ENCODE results near the gene MAOB.
"Not testable (repeated sequence)": the region's sequence is repeated elsewhere in the genome, so short reads cannot be mapped to it uniquely, and the experiment has no call there.

Gene MAOB

DNA sequence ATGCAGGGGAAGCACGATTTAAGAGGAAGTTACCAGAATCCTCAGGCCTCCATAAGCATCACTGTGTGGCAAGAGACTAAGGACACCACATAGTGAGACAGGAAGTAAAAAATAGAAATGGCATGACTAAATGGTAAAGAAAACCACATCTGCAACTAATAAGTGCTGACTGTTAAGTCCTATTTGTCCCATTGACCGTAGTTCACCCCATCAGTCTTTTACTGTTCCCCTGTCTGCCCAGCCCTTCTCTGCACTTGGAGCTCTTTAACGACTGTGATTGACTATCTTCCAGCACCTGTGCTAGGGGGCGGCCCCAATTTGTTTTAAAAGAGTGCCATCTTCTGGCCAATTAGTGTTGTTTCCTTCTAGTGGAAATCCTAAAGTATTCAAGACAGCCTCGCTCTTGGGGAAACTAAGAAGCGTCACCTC is 132.0 kb downstream of the MAOB start:
- DNase-seq: no peak

DNA sequence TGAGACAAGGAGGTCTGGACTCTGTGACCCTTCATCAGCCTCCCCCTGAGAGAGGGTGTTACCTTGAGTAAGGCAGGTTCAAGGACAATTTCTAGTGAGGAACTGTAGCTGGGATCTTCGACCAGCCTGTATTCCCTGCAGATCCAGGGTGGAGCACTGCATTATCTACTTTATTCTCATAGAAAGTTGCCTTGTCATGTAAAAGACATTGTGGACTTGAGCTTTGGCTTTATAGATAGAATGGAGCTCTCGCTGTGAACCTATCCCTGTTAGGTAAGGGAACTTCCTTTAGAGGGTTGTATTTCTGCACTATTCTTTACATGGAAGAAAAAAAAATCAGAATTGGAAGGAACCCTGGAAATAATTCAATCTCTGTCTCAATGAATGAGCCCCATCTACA is 134.8 kb downstream of the MAOB start:
- DNase-seq: no peak

DNA sequence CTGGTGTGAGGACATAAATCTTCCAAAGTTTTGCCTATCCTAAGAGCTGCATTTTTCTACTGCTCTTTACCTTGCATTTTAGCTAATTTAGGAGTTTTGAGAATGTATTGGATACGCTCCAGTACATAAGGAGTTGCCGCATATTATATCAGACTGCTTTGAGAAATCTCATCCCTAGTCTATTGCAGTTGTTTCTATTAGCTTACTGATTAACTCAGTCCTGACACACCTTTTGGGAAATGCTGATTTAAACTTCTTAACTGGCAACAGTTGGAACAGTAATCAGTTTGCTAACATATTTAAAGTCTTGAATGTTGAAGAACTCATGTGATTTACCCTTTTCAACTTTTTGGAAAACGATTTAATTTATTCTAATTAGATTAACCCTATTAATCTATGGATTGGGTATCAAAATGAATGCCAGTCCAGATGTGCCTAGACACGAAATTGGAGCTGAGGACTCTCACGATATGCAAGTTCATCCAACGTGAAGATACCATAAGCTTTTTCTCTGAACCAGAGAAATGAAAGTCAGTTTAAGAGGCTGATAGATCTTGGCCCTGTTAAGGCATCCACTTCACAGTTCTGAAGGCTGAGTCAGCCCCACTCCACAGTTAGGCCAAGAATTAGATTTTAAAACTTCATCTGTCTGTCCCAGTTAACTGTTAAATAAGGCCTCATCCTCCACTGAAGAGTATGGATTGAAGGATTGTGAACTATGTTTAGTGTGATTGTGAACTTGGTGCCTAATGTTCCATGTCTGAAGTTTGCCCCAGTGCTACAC is 136.1 kb downstream of the MAOB start:
- DNase-seq: no peak

DNA sequence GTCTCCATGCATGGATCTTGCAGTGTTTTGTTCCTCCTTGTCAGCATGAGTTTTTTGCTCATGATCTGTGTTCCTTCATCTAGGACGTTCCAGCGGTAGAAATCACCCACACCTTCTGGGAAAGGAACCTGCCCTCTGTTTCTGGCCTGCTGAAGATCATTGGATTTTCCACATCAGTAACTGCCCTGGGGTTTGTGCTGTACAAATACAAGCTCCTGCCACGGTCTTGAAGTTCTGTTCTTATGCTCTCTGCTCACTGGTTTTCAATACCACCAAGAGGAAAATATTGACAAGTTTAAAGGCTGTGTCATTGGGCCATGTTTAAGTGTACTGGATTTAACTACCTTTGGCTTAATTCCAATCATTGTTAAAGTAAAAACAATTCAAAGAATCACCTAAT is 138.0 kb downstream of the MAOB start:
- DNase-seq: no peak

DNA sequence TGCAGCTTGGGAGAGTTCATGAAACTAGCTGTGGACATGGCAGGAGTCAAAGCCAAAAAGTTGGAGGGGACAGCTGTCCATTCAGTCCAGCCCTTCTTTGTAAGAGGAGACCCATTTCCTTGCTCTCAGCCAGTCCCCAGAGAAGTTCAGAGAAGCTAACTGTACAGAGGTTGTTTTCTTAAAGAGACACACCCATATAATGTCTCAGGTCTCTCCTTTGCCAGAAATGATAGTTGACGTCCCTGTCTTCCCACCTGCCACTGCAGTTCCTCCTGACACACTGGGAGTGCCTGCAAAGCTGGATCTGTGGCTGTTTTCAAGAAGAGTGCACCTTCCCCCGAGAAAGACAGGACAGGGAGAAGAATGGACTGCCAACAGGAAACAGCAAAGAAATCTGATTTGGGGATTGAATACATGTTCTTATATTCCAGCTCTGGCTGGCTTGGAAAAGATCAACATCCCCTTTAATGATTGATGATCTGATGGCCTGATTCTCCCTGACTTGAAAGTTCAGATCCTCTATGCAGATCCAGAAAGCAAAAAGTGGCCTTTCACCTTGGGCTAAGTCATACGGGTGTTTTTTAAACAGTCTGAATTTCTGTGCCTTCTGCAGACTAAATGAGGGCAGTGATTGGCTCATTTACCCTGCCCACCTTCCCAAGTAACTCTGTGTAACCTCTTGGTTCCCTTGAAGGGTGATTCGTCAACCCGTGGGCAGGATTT is 139.0 kb downstream of the MAOB start:
- DNase-seq: no peak

DNA sequence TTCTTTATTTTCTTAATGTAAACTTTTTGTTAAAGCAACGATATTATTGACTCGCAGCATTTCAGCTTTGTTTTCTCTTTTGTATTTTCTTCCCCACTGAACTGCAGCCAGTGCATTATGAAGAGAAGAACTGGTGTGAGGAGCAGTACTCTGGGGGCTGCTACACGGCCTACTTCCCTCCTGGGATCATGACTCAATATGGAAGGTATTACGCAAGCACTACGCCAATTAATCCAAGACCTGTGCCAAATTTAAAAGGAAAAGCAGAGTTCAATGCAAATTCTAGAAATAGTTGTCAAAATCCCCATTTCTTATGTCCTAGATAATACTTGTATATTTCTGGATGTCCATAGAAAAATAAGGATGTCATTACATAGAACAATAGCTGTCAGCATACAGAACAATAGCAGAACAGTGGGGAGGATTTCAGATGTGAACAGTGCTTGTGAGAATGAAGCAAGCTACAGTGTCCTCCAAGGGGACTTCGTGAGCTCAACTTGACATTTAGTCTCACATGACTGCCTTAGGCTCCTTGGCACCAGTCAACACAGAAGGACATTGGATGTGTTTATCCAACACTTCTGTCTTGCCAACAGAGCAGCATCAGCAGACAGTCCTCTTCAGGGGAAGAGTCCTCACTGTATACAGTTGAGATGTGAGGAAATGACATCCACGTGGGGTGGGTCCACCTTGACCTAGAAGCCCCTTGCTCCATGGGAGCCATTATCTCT is 140.2 kb downstream of the MAOB start:
- DNase-seq: no peak

DNA sequence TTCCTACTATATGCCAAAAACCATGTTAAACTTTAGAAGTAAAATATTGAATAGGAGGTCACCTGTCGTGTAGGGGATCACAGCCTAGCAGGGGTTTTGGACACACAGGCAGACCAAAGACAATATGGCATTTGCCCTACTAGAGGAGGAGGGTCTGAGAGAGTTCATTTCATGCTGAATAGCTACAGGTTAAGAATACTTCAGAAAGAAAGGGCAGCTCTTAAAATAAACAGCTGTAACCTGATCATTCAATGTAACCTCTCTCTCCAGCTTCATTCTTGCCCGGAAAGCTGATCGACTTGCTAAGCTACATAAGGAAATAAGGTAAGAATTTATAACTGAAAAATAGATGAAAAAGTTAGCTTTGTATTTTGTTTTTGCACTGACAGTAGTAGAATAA is 146.3 kb downstream of the MAOB start:
- no peak for DNase-seq

DNA sequence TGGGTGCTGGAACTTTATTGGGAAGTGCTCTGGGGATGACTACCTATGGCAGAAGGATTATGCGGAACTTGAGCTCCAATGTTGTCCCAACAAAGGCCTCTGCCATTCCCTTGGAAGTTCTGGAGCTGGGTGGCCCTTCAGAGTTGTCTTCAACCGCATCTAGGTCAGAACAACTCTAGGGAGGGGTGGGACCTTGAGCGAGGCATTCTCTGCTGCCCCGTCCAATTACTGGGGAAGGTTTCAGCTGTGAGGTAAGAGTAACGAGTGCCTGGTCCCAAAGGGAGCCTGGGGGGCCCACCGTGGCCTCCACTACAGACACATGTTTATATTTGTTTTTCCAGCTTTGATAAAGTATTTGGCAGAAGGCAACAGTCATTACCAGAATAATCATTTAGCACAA is 146.7 kb downstream of the MAOB start:
- DNase-seq: no peak

DNA sequence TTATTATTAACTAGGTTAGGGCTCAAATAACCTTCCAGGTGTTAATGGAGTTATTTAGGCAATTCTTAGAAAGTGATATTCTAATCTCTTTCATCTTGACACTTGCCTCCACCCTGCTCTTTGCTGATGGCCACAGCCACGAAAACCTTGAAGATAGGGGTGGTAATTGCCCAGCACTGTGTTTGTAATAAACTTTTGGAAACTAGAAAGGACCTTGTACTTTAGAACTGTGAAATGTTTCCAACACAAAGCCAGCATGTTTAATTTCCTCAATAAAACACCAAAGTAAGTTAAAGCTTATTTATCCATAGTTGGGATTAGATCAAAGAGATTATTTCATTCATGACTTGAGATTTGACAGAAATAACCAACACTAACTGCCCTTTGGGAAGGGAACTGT is 147.8 kb downstream of the MAOB start:
- DNase-seq: no peak

DNA sequence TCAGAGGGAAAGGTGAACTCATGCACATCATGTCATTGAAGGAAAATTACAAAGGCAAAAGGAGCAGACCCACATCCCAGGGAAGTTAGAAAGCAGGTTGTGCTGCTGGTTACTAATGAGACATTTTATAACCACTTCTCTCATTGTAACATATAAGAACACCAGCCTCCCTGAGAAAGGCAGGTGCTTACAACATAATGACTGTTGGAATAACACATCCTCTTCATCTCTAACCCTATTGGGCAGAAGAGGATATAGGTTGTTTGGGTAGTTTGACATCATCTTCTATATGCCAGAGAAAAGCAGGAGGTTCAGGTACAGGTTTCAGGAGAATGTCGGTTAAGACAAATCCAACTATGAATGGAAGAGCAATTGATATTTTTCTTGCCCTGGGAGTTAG is 148.6 kb downstream of the MAOB start:
- DNase-seq: no peak

DNA sequence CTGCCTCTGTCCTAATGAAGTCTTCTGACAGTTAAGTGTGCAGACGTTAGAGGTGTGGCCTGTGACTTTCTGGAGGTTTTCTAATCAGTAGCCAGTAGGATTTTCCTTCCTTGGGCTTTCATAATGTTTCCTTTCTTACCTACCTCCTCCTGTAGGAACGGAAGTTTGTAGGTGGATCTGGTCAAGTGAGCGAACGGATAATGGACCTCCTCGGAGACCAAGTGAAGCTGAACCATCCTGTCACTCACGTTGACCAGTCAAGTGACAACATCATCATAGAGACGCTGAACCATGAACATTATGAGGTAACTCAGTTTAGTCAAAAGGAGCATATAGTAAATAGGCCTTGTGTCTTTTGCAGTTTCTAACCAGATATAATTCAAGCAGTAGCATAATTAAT is 151.2 kb downstream of the MAOB start:
- no peak for DNase-seq

DNA sequence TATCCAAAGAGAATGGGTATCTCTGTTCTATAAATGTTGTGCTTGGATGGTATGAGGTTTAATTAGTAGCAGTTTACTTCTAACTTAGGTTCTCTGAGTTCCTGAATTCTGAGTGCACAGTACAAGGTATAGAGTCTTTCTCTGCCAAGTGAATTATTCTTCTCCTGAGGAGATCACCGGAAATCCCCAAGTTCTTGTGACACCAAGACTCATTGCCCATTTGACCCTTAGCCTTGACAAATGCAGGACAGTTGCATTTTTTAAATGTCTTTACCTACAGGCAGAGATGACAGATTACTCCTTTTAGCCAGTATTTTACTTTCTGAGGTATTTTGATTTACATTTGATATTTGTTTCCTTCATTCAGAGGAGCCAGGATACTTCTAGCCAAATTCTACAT is 153.3 kb downstream of the MAOB start:
- DNase-seq: no peak

DNA sequence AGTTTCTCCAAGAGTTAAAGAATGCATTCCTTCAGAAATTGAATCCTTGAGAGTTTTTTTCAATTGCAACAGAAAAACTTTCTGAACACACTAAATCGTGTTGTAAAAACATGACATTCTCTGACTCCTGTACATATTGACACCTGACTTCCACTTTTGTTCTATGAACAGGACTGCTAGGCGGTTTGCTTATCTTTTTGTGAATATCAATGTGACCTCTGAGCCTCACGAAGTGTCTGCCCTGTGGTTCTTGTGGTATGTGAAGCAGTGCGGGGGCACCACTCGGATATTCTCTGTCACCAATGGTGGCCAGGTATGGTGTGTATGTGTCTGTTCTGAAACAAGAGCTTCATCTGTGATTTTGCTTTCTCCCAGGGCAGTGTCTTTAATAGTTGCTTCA is 154.2 kb downstream of the MAOB start:
- no peak for DNase-seq

DNA sequence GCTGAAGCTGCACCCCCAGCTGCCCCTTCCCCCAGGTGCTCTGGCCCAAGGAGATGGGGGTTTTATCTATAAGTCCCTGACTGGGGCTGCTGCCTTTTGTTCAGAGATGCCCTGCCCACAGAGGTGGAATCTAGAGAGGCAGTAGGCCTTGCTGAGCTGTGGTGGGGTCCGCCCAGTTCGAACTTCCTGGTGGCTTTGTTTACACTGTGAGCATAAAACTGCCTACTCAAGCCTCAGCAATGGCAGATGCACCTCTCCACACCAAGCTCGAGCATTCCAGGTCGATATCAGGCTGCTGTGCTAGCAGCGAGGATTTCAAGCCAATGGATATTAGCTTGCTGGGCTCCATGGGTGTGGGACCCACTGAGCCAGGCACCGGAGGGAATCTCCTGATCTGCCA is 155.0 kb downstream of the MAOB start:
- DNase-seq: not testable (repeated sequence)

DNA sequence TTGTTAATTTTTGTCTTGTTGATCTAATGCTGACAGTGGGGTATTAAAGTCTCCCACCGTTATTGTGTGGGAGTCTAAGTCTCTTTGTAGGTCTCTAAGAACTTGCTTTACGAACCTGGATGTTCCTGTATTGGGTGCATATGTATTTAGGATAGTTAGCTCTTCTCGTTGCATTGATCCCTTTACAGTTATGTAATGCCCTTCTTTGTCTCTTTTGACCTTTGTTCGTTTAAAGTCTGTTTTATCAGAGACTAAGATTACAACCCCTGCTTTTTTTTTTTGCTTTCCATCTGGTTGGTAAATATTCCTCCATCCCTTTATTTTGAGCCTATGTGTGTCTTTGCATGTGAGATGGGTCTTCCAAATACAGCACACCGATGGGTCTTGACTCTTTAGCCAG is 157.0 kb downstream of the MAOB start:
- not testable (repeated sequence) for DNase-seq

DNA sequence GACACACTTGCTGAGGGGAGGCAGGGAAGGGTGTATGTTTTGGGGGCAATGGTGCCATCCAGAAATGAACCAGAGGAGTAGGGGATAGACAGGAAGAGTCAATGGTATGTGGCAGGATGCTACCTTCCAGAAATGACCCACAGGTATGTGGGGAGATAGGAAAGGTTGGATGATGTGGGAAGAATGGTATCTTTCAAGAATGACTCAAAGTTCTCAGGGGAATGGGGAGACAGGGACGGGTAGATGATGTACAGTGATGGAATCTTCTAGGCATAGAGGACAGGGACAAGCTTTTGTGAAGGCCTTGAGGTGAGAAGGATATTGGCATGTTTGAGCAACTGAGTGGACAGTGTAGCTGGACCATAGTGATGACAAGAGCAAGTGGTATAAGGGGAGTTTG is 161.3 kb downstream of the MAOB start:
- DNase-seq: no peak

DNA sequence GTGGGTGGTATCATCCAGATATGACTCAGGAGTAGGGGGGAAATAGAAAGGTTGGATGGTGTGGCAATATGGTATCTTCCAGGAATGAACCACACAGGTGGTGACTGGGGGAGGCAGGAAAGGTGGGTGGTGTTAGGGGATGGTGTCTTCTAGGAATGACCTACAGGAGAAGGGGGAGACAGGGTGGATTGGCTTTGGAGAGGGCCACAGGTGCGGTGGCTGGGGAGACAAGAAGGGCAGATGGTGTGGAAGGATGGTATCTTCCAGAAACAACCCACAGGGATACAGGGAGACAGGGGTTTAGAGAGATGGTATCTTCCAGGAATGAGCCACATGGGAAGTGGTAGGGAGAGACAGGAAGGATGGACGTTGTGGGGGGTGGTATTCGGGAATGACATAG is 162.2 kb downstream of the MAOB start:
- no peak for DNase-seq

DNA sequence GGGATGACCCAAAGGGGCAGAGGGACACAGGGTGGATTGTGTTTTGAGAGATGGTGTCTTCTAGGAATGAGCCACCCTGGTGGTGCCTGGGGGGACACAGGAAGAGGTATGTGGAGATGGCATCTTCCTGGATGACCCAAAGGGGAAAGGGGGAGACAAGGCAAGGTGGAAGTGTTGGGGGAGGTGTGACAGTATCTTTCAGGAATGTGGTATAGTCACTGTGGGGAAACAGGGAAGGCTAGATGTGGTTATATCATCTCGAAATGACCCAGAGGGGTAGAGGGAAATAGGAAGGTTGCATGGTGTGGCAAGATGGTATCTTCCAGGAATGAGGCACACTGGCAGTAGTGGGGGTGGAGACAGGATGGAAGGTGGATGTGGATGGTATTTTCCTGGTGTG is 163.3 kb downstream of the MAOB start:
- DNase-seq: no peak

DNA sequence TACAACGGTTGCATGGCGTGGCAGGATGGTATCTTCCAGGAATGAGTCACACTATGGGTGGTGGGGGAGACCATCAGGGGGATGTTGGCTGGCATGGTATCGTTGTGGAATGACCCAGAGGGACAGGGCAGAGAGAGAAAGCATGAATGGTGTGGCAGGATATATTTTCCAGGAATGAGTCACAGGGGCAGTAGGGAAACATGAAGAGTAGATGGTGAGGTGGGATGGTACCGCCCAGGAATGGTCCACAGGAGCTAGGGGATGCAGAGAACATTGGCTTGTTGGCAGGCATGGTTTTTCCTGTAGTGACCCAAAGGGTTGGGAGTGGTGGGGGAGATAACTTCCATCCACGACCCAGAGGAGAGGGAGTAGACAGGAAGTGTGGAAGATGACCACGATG is 163.7 kb downstream of the MAOB start:
- no peak for DNase-seq

DNA sequence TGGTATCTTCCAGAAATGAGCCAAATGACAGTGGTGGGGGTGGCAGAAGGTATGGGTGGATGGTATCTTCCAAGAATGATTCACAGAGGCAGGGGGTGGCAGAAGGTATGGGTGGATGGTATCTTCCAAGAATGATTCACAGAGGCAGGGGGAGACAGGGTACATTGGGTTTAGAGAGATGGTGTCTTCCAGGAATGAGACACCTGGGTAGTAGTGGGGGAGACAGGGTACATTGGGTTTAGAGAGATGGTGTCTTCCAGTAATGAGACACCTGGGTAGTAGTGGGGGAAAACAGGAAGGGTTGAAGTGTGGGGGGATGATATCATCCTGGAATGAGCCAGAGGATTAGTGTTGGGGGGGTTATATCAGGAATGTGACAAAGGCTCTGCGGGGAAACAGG is 164.2 kb downstream of the MAOB start:
- no peak for DNase-seq

DNA sequence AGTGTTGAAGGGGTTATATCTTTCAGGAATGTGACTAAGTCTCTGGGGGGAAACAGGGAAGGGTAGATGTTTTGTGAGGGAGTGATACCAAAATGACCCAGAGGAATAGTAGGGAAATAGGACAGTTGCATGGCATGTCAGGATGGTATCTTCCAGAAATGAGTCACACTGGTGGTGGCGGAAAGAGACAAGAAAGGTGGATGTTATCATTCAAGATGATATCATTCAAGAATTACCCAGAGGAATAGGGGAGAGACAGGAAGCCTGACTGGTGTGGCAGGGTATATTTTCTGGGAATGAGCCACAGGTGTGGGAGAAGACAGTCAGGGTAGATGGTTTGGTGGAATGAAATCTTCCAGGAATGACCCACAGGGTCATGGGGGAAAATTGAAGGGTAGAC is 165.1 kb downstream of the MAOB start:
- no peak for DNase-seq

DNA sequence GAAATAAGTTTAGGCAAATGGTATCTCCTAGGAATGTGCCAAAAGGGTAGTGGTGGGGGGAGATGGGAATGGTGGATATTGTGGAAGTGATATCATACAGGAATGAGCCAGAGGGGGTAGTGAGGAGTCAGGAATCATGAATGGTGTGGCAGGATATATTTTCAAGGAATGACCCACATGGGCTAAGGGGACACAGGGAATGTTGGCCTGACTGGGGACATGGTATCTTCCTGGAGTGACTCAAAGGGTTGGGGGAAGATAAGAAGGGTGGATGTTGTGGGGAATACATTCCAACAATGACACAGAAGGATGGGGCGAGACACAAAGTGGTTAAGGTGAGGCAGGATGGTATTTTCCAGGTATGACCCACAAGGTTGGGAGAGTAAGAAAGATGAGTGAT is 165.6 kb downstream of the MAOB start:
- no peak for DNase-seq
